K562 (cell line): ENCODE data around the gene BRICD5. TPM values are rescaled to one million over a fixed set of nuclear protein-coding genes. Genes with fewer than 3 reads are reported as not detected.

ENCODE experiments used
- ATF4 ChIP-seq: fragments of 450-650 bp; formaldehyde crosslinking; IDR thresholded peaks from 2 replicates; pipeline ENCODE4 v1.4.0; 2022; ENCODE audit warnings: mild to moderate bottlenecking, moderate library complexity
- BCL6 ChIP-seq: fragments of 250-450 bp; sonication (Bioruptor Pico); IDR thresholded peaks from 2 replicates; pipeline ENCODE4 v1.4.0; 2020
- CREB1 ChIP-seq, 2 experiments: sonication (generic) in 1 of 2; formaldehyde crosslinking in 1 of 2; IDR thresholded peaks; 2 replicates each; pipeline versions ENCODE4 v1.6.1 to v1.8.0; 2012 to 2022; ENCODE audit warnings: inconsistent platforms in 1 of 2, mild to moderate bottlenecking in 1 of 2, missing genetic modification reagents in 1 of 2, moderate library complexity in 1 of 2
- DPF2 ChIP-seq: fragments of 450-650 bp; IDR thresholded peaks from 2 replicates; pipeline ENCODE4 v1.6.1; 2016
- E2F6 ChIP-seq, 2 experiments: IDR thresholded peaks; 2 replicates each; pipeline ENCODE4 v1.6.1; 2011; ENCODE audit warnings: borderline replicate concordance in 1 of 2, control low read depth in 1 of 2, low read depth in 1 of 2, low read length in 1 of 2, mild to moderate bottlenecking in 1 of 2, mixed read lengths in 1 of 2, moderate library complexity in 1 of 2; ENCODE audit not compliant: insufficient read depth in 1 of 2, insufficient read length in 1 of 2, poor library complexity in 1 of 2, severe bottlenecking in 1 of 2; ENCODE audit errors: extremely low read depth in 1 of 2
- GABPA ChIP-seq: fragments of 200-800 bp; sonication (Bioruptor generic); conservative IDR thresholded peaks from 2 replicates; pipeline ENCODE4 v1.6.1; 2016; ENCODE audit warnings: low read depth, missing genetic modification characterization, missing compliant biosample characterization
- GTF2F1 ChIP-seq: IDR thresholded peaks from 2 replicates; pipeline ENCODE4 v1.6.1; 2011; ENCODE audit warnings: low read depth, low read length, improper control_type of control experiment
- NCOA6 ChIP-seq: fragments of 450-650 bp; IDR thresholded peaks from 2 replicates; pipeline ENCODE4 v1.6.1; 2017; ENCODE audit warnings: mild to moderate bottlenecking
- SMARCB1 ChIP-seq: IDR thresholded peaks from 2 replicates; pipeline ENCODE4 v1.6.1; 2011; ENCODE audit warnings: improper control_type of control experiment, low read depth; ENCODE audit not compliant: insufficient read length
- SNIP1 ChIP-seq: fragments of 450-650 bp; IDR thresholded peaks from 2 replicates; pipeline ENCODE4 v1.7.1; 2017; ENCODE audit warnings: low read depth, mild to moderate bottlenecking
- YBX1 ChIP-seq: fragments of 450-650 bp; IDR thresholded peaks from 2 replicates; pipeline ENCODE4 v1.7.1; 2016; ENCODE audit warnings: mild to moderate bottlenecking
- ZNF212 ChIP-seq: fragments of 450-650 bp; formaldehyde crosslinking; IDR thresholded peaks from 2 replicates; pipeline ENCODE4 v1.4.0; 2020; ENCODE audit warnings: mild to moderate bottlenecking
- ZNF518B ChIP-seq: fragments of 250-450 bp; sonication (Bioruptor Pico); IDR thresholded peaks from 2 replicates; pipeline ENCODE4 v1.5.0; 2021; ENCODE audit warnings: mild to moderate bottlenecking, moderate library complexity
- polyA plus RNA-seq, 8 experiments: library from polyadenylated mRNA; depleted of rRNA in 4 of 8; stranded (reverse) in 5 of 8; unstranded in 3 of 8; fragments of >200 nt; fragmentation: Nextera tagmentation in 2 of 8; fragmentation: Illumina TruSeq in 1 of 8; extraction: Ambion mirVana in 2 of 8; extraction: Trizol in 1 of 8; gene quantifications; 2 replicates each; pipeline versions ENCODE4 v1.2.1 to v1.2.3, GENCODE V29; 2011 to 2014; ENCODE audit warnings: inconsistent platforms in 1 of 8, missing spikeins in 1 of 8
- total RNA-seq, 7 experiments: library from RNA; depleted of rRNA in 6 of 7; stranded (reverse); fragments of >200 nt in 6 of 7; fragmentation: Illumina TruSeq in 2 of 7; extraction: Trizol in 2 of 7; gene quantifications; 2 replicates each; pipeline versions ENCODE4 v1.2.1 to v1.2.3, GENCODE V29; 2011 to 2021; ENCODE audit warnings: low replicate concordance in 1 of 7
- TF ChIP-seq, protein P1 (sequence below): fragments of 200-800 bp; sonication (Bioruptor generic); IDR thresholded peaks from 2 replicates; pipeline ENCODE4 v1.6.1; 2017; ENCODE audit warnings: missing genetic modification characterization, missing compliant biosample characterization
- TF ChIP-seq, protein P2 (sequence below): fragments of 450-650 bp; IDR thresholded peaks from one replicate; pipeline ENCODE4 v1.6.1; 2018; ENCODE audit warnings: mild to moderate bottlenecking, moderate library complexity; ENCODE audit not compliant: partially characterized antibody
- TF ChIP-seq, protein P3 (sequence below): fragments of 450-650 bp; IDR thresholded peaks from 2 replicates; pipeline ENCODE4 v1.6.1; 2016; ENCODE audit warnings: low read depth, mild to moderate bottlenecking, moderate library complexity

BRICD5 gene
- total and polyA plus RNA-seq, 9 of the 15 experiments (the other 6 are each of a cell fraction or from before 2014, with no cell fraction given) = 0.24 to 15.1 (median 2.4) TPM; not detected in 1

GRCh38 chr16:2205104-2205966 lies 5.3 kb downstream of the BRICD5 start, which contains the start of gene MLST8 (continued):
- TF ChIP-seq E2F6 (IDR thresholded peaks at IDR 0.05; ENCODE audit: borderline replicate concordance in 1 of 2, extremely low read depth in 1 of 2, insufficient read depth in 1 of 2, insufficient read length in 1 of 2, low read depth in 1 of 2, low read length in 1 of 2, poor library complexity in 1 of 2, severe bottlenecking in 1 of 2) (peak; percentile 27 to 75), ZNF212 (no peak), DPF2 (peak; percentile 41; the same call in 1 of the 2 replicates), BCL6 (CRISPR knock-in tag) (no peak), CREB1 (IDR thresholded peaks at IDR 0.05) (peak; percentile 56; the same call in 1 of the 2 replicates), CREB1 (CRISPR knock-in tag; IDR thresholded peaks at IDR 0.05) (peak; percentile 56; the same call in 1 of the 2 replicates), GTF2F1 (no peak), SNIP1 (no peak), GABPA (tag) (peak; percentile 63), YBX1 (no peak), ZNF518B (CRISPR knock-in tag) (no peak), SMARCB1 (no peak), NCOA6 (no peak), ATF4 (no peak)
- TF ChIP-seq, protein P1, sequence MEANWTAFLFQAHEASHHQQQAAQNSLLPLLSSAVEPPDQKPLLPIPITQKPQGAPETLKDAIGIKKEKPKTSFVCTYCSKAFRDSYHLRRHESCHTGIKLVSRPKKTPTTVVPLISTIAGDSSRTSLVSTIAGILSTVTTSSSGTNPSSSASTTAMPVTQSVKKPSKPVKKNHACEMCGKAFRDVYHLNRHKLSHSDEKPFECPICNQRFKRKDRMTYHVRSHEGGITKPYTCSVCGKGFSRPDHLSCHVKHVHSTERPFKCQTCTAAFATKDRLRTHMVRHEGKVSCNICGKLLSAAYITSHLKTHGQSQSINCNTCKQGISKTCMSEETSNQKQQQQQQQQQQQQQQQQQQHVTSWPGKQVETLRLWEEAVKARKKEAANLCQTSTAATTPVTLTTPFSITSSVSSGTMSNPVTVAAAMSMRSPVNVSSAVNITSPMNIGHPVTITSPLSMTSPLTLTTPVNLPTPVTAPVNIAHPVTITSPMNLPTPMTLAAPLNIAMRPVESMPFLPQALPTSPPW (CRISPR knock-in tag) = peak; percentile 100
- TF ChIP-seq, protein P2, sequence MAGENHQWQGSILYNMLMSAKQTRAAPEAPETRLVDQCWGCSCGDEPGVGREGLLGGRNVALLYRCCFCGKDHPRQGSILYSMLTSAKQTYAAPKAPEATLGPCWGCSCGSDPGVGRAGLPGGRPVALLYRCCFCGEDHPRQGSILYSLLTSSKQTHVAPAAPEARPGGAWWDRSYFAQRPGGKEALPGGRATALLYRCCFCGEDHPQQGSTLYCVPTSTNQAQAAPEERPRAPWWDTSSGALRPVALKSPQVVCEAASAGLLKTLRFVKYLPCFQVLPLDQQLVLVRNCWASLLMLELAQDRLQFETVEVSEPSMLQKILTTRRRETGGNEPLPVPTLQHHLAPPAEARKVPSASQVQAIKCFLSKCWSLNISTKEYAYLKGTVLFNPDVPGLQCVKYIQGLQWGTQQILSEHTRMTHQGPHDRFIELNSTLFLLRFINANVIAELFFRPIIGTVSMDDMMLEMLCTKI = no peak
- TF ChIP-seq, protein P3, sequence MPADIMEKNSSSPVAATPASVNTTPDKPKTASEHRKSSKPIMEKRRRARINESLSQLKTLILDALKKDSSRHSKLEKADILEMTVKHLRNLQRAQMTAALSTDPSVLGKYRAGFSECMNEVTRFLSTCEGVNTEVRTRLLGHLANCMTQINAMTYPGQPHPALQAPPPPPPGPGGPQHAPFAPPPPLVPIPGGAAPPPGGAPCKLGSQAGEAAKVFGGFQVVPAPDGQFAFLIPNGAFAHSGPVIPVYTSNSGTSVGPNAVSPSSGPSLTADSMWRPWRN = peak; percentile 83
